ENCODE data around the gene KDELR3.

KDELR3 gene

GRCh38 chr22:38471237-38471636 is 3.3 kb downstream of the KDELR3 start:
- H3K4me1 ChIP-seq (ENCODE audit: insufficient read depth, poor library complexity, severe bottlenecking): peaks cover 2% of the 10 kb centered on the region
- H3K36me3 ChIP-seq (ENCODE audit: low read depth): no peaks in the 10 kb centered on the region
- H3K4me3 ChIP-seq (ENCODE audit: severe bottlenecking): no peak overlapping the region
- H3K9me3 ChIP-seq (ENCODE audit: severe bottlenecking): no peaks in the 10 kb centered on the region
- H3K27ac ChIP-seq (ENCODE audit: poor library complexity, severe bottlenecking): no peak overlapping the region
- TF ChIP-seq CTCF (IDR thresholded peaks at IDR 0.05; ENCODE audit: poor library complexity, severe bottlenecking): no peak
- no peak for DNase-seq (ENCODE audit: low spot score)
- no peaks in the 10 kb centered on the region for H3K27me3 ChIP-seq (ENCODE audit: insufficient read depth, poor library complexity, severe bottlenecking)
- no peak for ATAC-seq (ENCODE audit: low read depth)

- TF ChIP-seq CTCF (IDR thresholded peaks at IDR 0.05; ENCODE audit: poor library complexity, severe bottlenecking): no peak
- Histone ChIP-seq H3K27me3 (ENCODE audit: insufficient read depth, poor library complexity, severe bottlenecking) (no peaks in the 10 kb centered on the region), H3K4me1 (ENCODE audit: insufficient read depth, poor library complexity, severe bottlenecking) (no peaks in the 10 kb centered on the region), H3K27ac (ENCODE audit: poor library complexity, severe bottlenecking) (no peak overlapping the region), H3K9me3 (ENCODE audit: severe bottlenecking) (no peaks in the 10 kb centered on the region), H3K36me3 (ENCODE audit: low read depth) (peaks cover 14% of the 10 kb centered on the region), H3K4me3 (ENCODE audit: severe bottlenecking) (no peak overlapping the region)
- no peak for ATAC-seq (ENCODE audit: low read depth)
- DNase-seq (ENCODE audit: low spot score): no peak
Measured at GRCh38 chr22:38474003-38474607, 6.2 kb downstream of the KDELR3 start.

GRCh38 chr22:38477585-38477984 is 9.7 kb downstream of the KDELR3 start:
- Histone ChIP-seq H3K9me3 (ENCODE audit: severe bottlenecking) (no peaks in the 10 kb centered on the region), H3K4me3 (ENCODE audit: severe bottlenecking) (no peak overlapping the region), H3K4me1 (ENCODE audit: insufficient read depth, poor library complexity, severe bottlenecking) (no peaks in the 10 kb centered on the region), H3K36me3 (ENCODE audit: low read depth) (peaks cover 49% of the 10 kb centered on the region), H3K27me3 (ENCODE audit: insufficient read depth, poor library complexity, severe bottlenecking) (no peaks in the 10 kb centered on the region), H3K27ac (ENCODE audit: poor library complexity, severe bottlenecking) (no peak overlapping the region)
- peak; percentile 13; the same call in 1 of the 3 replicates for ATAC-seq (ENCODE audit: low read depth)
- no peak for DNase-seq (ENCODE audit: low spot score)
- no peak for TF ChIP-seq CTCF (IDR thresholded peaks at IDR 0.05; ENCODE audit: poor library complexity, severe bottlenecking)

GRCh38 chr22:38479096-38479837 is 11.4 kb downstream of the KDELR3 start:
- Histone ChIP-seq H3K27ac (ENCODE audit: poor library complexity, severe bottlenecking) (no peak overlapping the region), H3K4me1 (ENCODE audit: insufficient read depth, poor library complexity, severe bottlenecking) (no peaks in the 10 kb centered on the region), H3K27me3 (ENCODE audit: insufficient read depth, poor library complexity, severe bottlenecking) (no peaks in the 10 kb centered on the region), H3K4me3 (ENCODE audit: severe bottlenecking) (no peak overlapping the region), H3K9me3 (ENCODE audit: severe bottlenecking) (no peaks in the 10 kb centered on the region), H3K36me3 (ENCODE audit: low read depth) (peaks cover 65% of the 10 kb centered on the region)
- ATAC-seq (ENCODE audit: low read depth): peak; percentile 5; the same call in 2 of the 3 replicates
- no peak for DNase-seq (ENCODE audit: low spot score)
- no peak for TF ChIP-seq CTCF (IDR thresholded peaks at IDR 0.05; ENCODE audit: poor library complexity, severe bottlenecking)
